HepG2 (cell line): Measurements from ENCODE around the gene DNMT3B. TPM values are rescaled to one million over a fixed set of nuclear protein-coding genes. Genes with fewer than 3 reads are reported as not detected.
A peak's percentile ranks its signal among the peaks of the same experiment; 100 is the strongest.

Experiments used
- CEBPB ChIP-seq: IDR thresholded peaks from 2 replicates; pipeline ENCODE4 v1.6.1; 2011; ENCODE audit warnings: low read depth, low read length, improper control_type of control experiment, borderline replicate concordance
- HMGXB4 ChIP-seq, 2 experiments: sonication (generic) in 1 of 2; formaldehyde crosslinking in 1 of 2; IDR thresholded peaks; 2 replicates each; pipeline versions ENCODE4 v1.4.0 to v1.6.1; 2018 to 2020; ENCODE audit warnings: missing genetic modification reagents in 2 of 2, borderline replicate concordance in 1 of 2, low read depth in 1 of 2, mild to moderate bottlenecking in 1 of 2, missing biosample characterization in 1 of 2
- IKZF5 ChIP-seq: IDR thresholded peaks from 2 replicates; pipeline ENCODE4 v1.6.1; 2018; ENCODE audit warnings: missing genetic modification reagents, mild to moderate bottlenecking, missing compliant biosample characterization
- KLF15 ChIP-seq: sonication (generic); formaldehyde crosslinking; IDR thresholded peaks from 2 replicates; pipeline ENCODE4 v1.8.1; 2023; ENCODE audit warnings: borderline replicate concordance, mild to moderate bottlenecking, inconsistent platforms, missing genetic modification reagents, mixed read lengths
- MTF1 ChIP-seq: sonication (generic); formaldehyde crosslinking; IDR thresholded peaks from 2 replicates; pipeline ENCODE4 v1.5.0; 2020; ENCODE audit warnings: missing genetic modification reagents
- RAD51 ChIP-seq: fragments of 450-650 bp; IDR thresholded peaks from 2 replicates; pipeline ENCODE4 v1.6.1; 2016; ENCODE audit warnings: borderline replicate concordance
- RNF2 ChIP-seq: fragments of 450-650 bp; conservative IDR thresholded peaks from 2 replicates; pipeline ENCODE4 v1.6.1; 2016; ENCODE audit warnings: low read depth
- SALL1 ChIP-seq: sonication (generic); formaldehyde crosslinking; IDR thresholded peaks from 2 replicates; pipeline ENCODE4 v1.8.0; 2022; ENCODE audit warnings: mild to moderate bottlenecking, missing genetic modification reagents
- SP4 ChIP-seq: sonication (generic); formaldehyde crosslinking; IDR thresholded peaks from 2 replicates; pipeline ENCODE4 v1.8.1; 2023; ENCODE audit warnings: mild to moderate bottlenecking, missing genetic modification reagents
- TEAD3 ChIP-seq: optimal IDR thresholded peaks from 2 replicates; pipeline ENCODE3; 2016; ENCODE audit warnings: borderline replicate concordance
- THYN1 ChIP-seq: sonication (generic); formaldehyde crosslinking; IDR thresholded peaks from 2 replicates; pipeline ENCODE4 v1.8.1; 2023; ENCODE audit warnings: low read depth, mild to moderate bottlenecking, moderate library complexity, missing genetic modification reagents, borderline replicate concordance
- USF2 ChIP-seq, 2 experiments: sonication (generic) in 1 of 2; formaldehyde crosslinking in 1 of 2; IDR thresholded peaks; 2 replicates each; pipeline versions ENCODE4 v1.5.1 to v1.6.1; 2011 to 2020; ENCODE audit warnings: borderline replicate concordance in 1 of 2, low read depth in 1 of 2, low read length in 1 of 2, mild to moderate bottlenecking in 1 of 2, missing genetic modification reagents in 1 of 2, moderate library complexity in 1 of 2
- ZBTB7A ChIP-seq: sonication (generic); formaldehyde crosslinking; IDR thresholded peaks from 2 replicates; pipeline ENCODE4 v1.8.0; 2022; ENCODE audit warnings: mild to moderate bottlenecking, missing genetic modification reagents
- ZNF160 ChIP-seq: sonication (generic); formaldehyde crosslinking; IDR thresholded peaks from 2 replicates; pipeline ENCODE4 v1.8.0; 2022; ENCODE audit warnings: mild to moderate bottlenecking, inconsistent platforms, missing genetic modification reagents
- ZNF281 ChIP-seq: sonication (generic); formaldehyde crosslinking; IDR thresholded peaks from 2 replicates; pipeline ENCODE4 v1.4.0; 2020; ENCODE audit warnings: missing genetic modification reagents, borderline replicate concordance
- ZNF292 ChIP-seq: sonication (generic); formaldehyde crosslinking; IDR thresholded peaks from 2 replicates; pipeline ENCODE4 v1.8.1; 2022; ENCODE audit warnings: mild to moderate bottlenecking, low read depth, missing genetic modification reagents, borderline replicate concordance
- ZNF296 ChIP-seq: sonication (generic); formaldehyde crosslinking; conservative IDR thresholded peaks from 2 replicates; pipeline ENCODE4 v1.5.0; 2020; ENCODE audit warnings: mild to moderate bottlenecking, missing genetic modification reagents
- ZNF598 ChIP-seq: sonication (generic); formaldehyde crosslinking; IDR thresholded peaks from 2 replicates; pipeline ENCODE4 v1.5.1; 2020; ENCODE audit warnings: mild to moderate bottlenecking, missing genetic modification reagents, borderline replicate concordance
- ZSCAN31 ChIP-seq: sonication (generic); formaldehyde crosslinking; IDR thresholded peaks from 2 replicates; pipeline ENCODE4 v1.5.0; 2020; ENCODE audit warnings: low read depth, mild to moderate bottlenecking, missing genetic modification reagents
- polyA plus RNA-seq, 8 experiments: library from polyadenylated mRNA; depleted of rRNA in 3 of 8; stranded (reverse) in 7 of 8; unstranded in 1 of 8; fragments of >200 nt; fragmentation: Illumina TruSeq in 4 of 8; extraction: Trizol in 4 of 8; gene quantifications; 2 replicates each; pipeline versions ENCODE4 v1.2.1 to v1.2.3, GENCODE V29; 2011 to 2016; ENCODE audit warnings: low read depth in 4 of 8, missing spikeins in 1 of 8, mixed read lengths in 1 of 8; ENCODE audit not compliant: insufficient read depth in 1 of 8
- total RNA-seq, 5 experiments: library from RNA; depleted of rRNA; stranded (reverse); fragments of >200 nt; fragmentation: Illumina TruSeq; extraction: Trizol; gene quantifications; 2 replicates each; pipeline ENCODE4 v1.2.3, GENCODE V29; 2016; ENCODE audit warnings: low read depth in 1 of 5

The DNMT3B gene
- total and polyA plus RNA-seq, 2 of the 13 experiments (the other 11 are each of a cell fraction or from before 2014, with no cell fraction given) = 3.8 to 13.9 TPM

- peak; percentile 29; the same call in 1 of the 2 replicates for TF ChIP-seq USF2 (IDR thresholded peaks at IDR 0.05; ENCODE audit: low read depth, low read length)
- peak; percentile 76; the same call in 1 of the 2 replicates for TF ChIP-seq USF2 (CRISPR knock-in tag; IDR thresholded peaks at IDR 0.05; ENCODE audit: borderline replicate concordance)
- no peak for TF ChIP-seq THYN1 (CRISPR knock-in tag)
- no peak for TF ChIP-seq MTF1 (CRISPR knock-in tag)
- TF ChIP-seq CEBPB = no peak
- no peak for TF ChIP-seq HMGXB4 (CRISPR knock-in tag; IDR thresholded peaks at IDR 0.05; ENCODE audit: borderline replicate concordance in 1 of 2, low read depth in 1 of 2)
- peak; percentile 57 for TF ChIP-seq SALL1 (CRISPR knock-in tag)
- TF ChIP-seq KLF15 (CRISPR knock-in tag) = no peak
- TF ChIP-seq ZNF160 (CRISPR knock-in tag) = no peak
- TF ChIP-seq RNF2 = no peak
- TF ChIP-seq ZSCAN31 (CRISPR knock-in tag) = no peak
- peak; percentile 75 for TF ChIP-seq TEAD3 (CRISPR knock-in tag)
- TF ChIP-seq ZNF598 = no peak
- TF ChIP-seq SP4 (CRISPR knock-in tag) = no peak
- no peak for TF ChIP-seq ZBTB7A (CRISPR knock-in tag)
- 0 out of 2 replicates have a peak, but pooled peaks have one; percentile 16 for TF ChIP-seq ZNF296 (CRISPR knock-in tag)
- TF ChIP-seq IKZF5 (CRISPR knock-in tag) = no peak
- peak; percentile 40; the same call in 1 of the 2 replicates for TF ChIP-seq RAD51
- TF ChIP-seq ZNF281 (CRISPR knock-in tag) = no peak
- 0 out of 2 replicates have a peak, but pooled peaks have one; percentile 31 for TF ChIP-seq ZNF292 (CRISPR knock-in tag)
These were observed 5.4 kb downstream of the DNMT3B start (continued) for GRCh38 chr20:32767418-32768198.
